ENCODE measurements around the gene SURF6.
A peak's percentile ranks its signal among the peaks of the same experiment; 100 is the strongest.

SURF6 gene

DNA sequence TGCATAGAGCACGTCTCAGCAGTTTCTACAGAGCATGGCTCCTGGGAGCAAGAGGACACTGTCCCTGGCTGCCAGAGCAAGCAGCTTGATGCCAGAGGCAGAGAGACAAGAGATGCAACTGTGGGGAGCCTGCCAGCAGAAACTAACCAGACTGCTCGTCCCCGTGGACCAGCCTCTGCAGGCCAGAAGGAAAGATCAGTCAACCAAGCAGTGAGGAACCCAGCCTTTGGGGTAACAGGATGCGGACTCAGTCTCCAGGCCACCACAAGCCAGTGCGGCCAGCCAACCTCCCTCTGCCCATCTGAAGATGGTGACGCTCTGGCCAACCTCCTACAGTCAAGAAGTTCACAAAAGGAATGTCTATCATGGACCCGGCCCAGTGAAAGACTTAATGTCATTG is 36.2 kb upstream of the SURF6 start:
- no peaks in the 10 kb centered on the region for H3K9me3 Mint-ChIP-seq
- peak overlapping the region; percentile 89 for H3K4me3 Mint-ChIP-seq
- no peak for ATAC-seq
- H3K27ac Mint-ChIP-seq = peak overlapping the region; percentile 98
- DNase-seq (ENCODE audit: low spot score in 2 of 2) = peak in 1 of 2 donors; percentile 67
- peaks cover 60% of the 10 kb centered on the region for H3K4me1 Mint-ChIP-seq
- peaks cover 83% of the 10 kb centered on the region for H3K36me3 Mint-ChIP-seq

DNA sequence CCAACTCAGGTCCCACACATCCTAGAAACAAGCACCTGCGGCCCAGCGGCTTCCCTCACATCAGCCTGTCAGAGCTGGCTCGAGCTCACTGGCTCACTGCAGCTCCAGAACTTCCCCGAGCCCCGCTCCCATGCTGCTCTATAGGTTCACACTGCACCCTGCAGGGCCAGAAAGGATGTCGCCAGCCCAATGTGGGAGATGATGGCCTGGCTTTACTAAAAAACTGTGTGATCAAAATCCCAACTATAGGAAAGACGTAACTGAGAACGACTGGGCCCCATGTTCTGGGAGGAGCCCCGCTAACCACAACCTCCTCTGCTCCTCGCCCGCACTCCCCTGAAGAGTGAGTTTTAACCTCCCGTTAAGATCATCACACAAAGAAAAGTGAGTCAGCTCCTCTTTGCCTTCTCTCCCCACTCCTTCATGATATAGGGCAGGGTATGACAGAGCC is 35.3 kb upstream of the SURF6 start:
- ATAC-seq (peak; percentile 73), DNase-seq (ENCODE audit: low spot score in 2 of 2) (peak; percentile 46 to 86)
- Mint-ChIP-seq H3K36me3 (peaks cover 92% of the 10 kb centered on the region), H3K27ac (peak overlapping the region; percentile 98), H3K9me3 (no peaks in the 10 kb centered on the region), H3K4me3 (peak overlapping the region; percentile 89), H3K4me1 (peaks cover 69% of the 10 kb centered on the region)

DNA sequence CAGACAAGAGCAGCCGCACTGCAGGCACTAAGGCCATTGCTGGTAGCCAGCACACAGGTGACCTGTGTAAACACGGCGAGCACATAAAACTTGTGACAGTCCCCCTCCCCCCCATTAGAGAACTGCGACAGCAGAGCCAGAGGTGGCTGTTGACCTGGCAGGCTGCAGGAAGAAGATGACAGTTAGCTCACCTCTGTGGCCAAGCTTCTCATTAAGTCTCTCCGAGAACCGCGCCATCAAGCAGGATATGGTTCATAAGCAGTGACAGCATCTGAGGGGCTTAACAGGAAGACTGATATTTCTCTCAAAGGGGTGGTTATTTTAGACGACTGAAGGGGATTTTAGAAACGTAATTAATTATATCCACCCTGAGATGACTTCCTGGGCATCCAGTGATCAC is 34.7 kb upstream of the SURF6 start:
- Mint-ChIP-seq H3K27ac (peak overlapping the region; percentile 98), H3K4me3 (peak overlapping the region; percentile 89), H3K4me1 (peaks cover 69% of the 10 kb centered on the region), H3K9me3 (no peaks in the 10 kb centered on the region), H3K36me3 (peaks cover 98% of the 10 kb centered on the region)
- ATAC-seq (peak; percentile 53), DNase-seq (ENCODE audit: low spot score in 2 of 2) (peak in 1 of 2 donors; percentile 76)

DNA sequence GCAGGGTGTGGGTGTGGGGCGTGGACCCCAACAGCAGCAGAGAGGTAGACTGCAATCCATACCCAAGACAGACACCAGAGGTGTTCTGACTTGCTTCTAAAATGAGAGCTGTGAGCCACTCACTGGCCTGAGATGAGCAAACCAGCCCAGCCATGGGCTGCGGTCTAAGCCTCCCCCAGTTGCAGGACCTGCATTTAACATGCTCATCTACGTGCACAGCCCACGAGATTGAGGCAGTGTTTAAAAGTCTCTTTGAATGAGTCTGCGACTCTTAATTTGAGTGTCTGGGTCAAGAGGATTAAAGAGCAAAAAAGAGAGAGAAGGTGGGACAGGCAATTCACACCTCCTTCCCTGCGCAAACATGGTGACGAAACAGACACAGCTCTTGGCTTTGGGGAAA is 33.9 kb upstream of the SURF6 start:
- DNase-seq (ENCODE audit: low spot score in 2 of 2) (peak in 1 of 2 donors; percentile 85), ATAC-seq (peak; percentile 79)
- Mint-ChIP-seq H3K4me3 (peak overlapping the region; percentile 89), H3K27ac (peak overlapping the region; percentile 98), H3K4me1 (peaks cover 73% of the 10 kb centered on the region), H3K9me3 (no peaks in the 10 kb centered on the region), H3K36me3 (peaks cover 100% of the 10 kb centered on the region)

DNA sequence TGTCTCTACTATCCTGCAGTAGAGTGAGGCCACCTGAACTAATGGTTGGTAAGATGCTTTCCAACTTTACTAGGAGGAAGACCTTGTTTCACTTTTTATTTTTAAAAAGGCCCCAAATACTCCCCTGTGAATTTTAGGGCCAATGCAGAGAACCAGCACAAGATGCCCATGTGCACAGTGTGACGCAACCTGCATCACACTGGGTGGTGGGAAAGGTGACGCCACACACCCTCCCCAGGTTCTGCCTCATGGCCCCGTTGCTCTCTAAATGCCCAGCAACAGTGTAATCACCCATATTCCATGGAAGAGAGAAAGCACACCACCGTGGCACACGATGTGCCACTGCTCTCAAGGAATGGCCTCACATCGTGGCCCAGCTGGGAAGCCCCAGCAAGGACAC is 33.4 kb upstream of the SURF6 start:
- no peak for ATAC-seq
- Mint-ChIP-seq H3K27ac (peak overlapping the region; percentile 98), H3K9me3 (no peaks in the 10 kb centered on the region), H3K4me1 (peaks cover 75% of the 10 kb centered on the region), H3K36me3 (peaks cover 100% of the 10 kb centered on the region), H3K4me3 (peak overlapping the region; percentile 89)
- no peak for DNase-seq (ENCODE audit: low spot score in 2 of 2)

DNA sequence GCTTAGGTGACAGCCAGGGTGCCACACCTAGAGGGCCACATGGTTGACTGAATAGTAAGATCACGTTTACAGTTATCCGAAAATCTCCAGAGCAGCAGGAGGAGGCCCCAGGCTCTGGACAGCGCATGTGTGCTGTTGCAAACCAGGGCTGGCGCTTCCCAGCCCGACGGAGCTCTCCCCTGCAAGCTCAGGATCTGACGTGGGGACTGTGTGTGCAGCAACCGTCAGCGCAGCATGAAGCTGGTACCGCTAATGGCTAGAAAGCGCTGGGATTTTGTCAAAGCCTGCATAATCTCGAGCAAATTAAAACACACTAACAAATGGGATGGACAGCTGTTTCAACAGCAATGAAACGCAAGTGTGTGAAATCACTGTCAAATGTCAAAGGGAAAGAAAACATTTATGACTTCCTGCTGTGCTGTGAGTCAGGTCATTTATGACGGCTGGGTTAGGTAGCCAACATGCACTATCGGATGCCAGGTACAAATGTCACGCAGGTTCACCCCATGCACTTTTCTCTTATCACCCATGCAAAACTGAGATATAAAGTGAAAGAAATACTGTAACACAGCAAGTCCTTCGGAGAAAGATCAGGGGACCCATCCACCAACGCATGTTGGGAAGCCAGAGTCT is 32.4 kb upstream of the SURF6 start:
- Mint-ChIP-seq H3K4me3 (peak overlapping the region; percentile 89), H3K4me1 (peaks cover 84% of the 10 kb centered on the region), H3K27ac (peak overlapping the region; percentile 98), H3K9me3 (no peaks in the 10 kb centered on the region), H3K36me3 (peaks cover 100% of the 10 kb centered on the region)
- ATAC-seq = no peak
- DNase-seq (ENCODE audit: low spot score in 2 of 2) = no peak

DNA sequence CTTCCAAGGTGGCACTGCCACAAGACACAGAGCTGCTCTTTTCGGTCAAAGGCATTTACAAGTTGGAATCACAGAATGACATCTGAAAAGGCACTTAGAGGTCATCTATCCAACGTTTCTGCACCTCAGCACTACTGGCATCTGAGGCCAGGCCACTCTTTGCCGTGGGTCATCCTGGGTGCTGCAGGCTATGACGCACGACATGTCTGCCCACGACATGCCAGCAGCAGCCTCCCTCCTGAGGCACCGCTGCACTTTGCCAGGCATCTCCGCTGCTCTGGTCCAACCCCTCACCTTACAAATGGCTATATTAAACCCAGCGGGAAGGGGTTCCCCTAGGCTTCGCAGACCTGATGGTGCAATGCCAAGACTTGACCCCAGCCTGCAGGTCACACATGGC is 31.8 kb upstream of the SURF6 start:
- no peak for DNase-seq (ENCODE audit: low spot score in 2 of 2)
- peaks cover 84% of the 10 kb centered on the region for H3K4me1 Mint-ChIP-seq
- H3K4me3 Mint-ChIP-seq = no peak overlapping the region
- H3K36me3 Mint-ChIP-seq = peaks cover 100% of the 10 kb centered on the region
- no peaks in the 10 kb centered on the region for H3K9me3 Mint-ChIP-seq
- peak overlapping the region; percentile 8 for H3K27ac Mint-ChIP-seq
- no peak for ATAC-seq

DNA sequence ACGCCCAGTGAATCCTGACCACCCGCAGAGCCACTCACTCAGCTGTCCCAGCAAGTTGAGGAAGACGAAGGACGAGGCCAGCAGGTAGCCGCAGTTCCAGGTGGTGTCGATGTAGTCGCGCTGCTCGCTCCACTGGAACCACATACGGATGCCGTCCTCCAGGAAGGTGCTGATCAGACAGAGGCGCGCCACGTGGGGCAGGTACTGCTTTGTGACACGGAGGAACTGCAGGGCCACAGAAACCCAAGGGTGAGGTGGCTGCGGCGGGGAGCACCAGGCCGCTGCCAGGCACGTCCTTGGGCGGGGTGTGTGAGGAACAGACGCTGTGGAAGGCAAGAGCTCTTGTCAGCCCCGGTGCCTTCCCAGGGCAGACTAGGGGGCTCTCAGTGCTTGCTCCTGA is 31.2 kb upstream of the SURF6 start:
- Mint-ChIP-seq H3K9me3 (no peaks in the 10 kb centered on the region), H3K4me3 (peak overlapping the region; percentile 14), H3K4me1 (peaks cover 83% of the 10 kb centered on the region), H3K27ac (peak overlapping the region; percentile 8), H3K36me3 (peaks cover 100% of the 10 kb centered on the region)
- no peak for ATAC-seq
- DNase-seq (ENCODE audit: low spot score in 2 of 2) = no peak

DNA sequence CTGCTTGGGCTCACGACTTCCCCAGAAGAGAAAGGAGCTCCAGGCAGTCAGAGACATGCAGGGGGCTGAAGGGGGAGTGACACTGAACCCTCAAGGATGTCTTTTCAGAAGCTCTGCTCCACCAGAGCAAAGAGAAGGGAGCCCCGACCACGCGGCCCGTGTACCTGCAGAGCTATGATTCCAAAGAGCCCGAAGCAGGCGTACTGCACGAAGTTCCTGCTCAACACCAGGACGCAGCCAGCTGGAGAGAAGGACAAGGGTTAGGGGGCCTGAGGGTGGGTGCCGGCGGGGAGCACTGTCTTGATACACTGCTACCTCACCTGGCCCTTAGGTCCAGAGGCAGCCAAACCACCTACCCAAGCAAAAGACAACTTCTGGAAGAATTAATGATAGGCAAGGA is 30.4 kb upstream of the SURF6 start:
- H3K4me3 Mint-ChIP-seq = no peak overlapping the region
- no peak for DNase-seq (ENCODE audit: low spot score in 2 of 2)
- no peaks in the 10 kb centered on the region for H3K9me3 Mint-ChIP-seq
- peaks cover 83% of the 10 kb centered on the region for H3K4me1 Mint-ChIP-seq
- H3K36me3 Mint-ChIP-seq = peaks cover 100% of the 10 kb centered on the region
- ATAC-seq = no peak
- H3K27ac Mint-ChIP-seq = no peak overlapping the region

DNA sequence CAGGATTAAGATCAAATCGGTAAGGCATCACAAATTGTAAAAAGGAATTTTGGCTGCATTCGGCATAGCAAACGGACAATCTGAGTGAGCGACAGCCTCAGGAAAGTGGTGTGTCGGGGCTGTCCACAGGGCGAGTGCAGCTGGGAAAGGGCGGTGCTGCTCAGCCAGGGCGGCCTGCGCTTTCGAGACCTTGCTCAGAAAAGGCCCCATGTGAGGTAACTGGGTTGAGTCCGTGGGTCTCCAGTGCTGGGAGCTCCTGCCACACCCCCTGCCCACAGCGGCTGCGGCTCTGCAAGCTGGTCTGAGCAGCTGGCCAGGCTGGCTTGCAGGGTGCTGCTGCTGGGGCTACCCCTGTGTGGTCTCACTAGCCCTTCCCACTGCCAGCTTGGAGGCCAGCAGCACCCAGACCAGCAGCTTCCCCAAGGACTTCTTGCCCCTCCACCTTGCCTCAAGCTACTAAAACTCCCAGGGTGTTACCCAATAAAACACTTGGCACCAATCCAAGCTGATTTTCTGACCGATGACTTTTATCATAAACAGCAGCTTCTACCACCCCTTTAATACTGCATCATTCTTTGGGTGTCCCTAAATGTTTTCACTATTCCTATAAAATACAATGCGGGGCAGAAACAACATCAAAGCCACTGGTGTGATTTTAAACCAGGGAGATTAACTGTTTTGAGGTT is 26.5 kb upstream of the SURF6 start:
- no peak for ATAC-seq
- H3K27ac Mint-ChIP-seq = peak overlapping the region; percentile 89
- H3K36me3 Mint-ChIP-seq = peaks cover 100% of the 10 kb centered on the region
- no peaks in the 10 kb centered on the region for H3K9me3 Mint-ChIP-seq
- H3K4me1 Mint-ChIP-seq = peaks cover 85% of the 10 kb centered on the region
- no peak for DNase-seq (ENCODE audit: low spot score in 2 of 2)
- no peak overlapping the region for H3K4me3 Mint-ChIP-seq

DNA sequence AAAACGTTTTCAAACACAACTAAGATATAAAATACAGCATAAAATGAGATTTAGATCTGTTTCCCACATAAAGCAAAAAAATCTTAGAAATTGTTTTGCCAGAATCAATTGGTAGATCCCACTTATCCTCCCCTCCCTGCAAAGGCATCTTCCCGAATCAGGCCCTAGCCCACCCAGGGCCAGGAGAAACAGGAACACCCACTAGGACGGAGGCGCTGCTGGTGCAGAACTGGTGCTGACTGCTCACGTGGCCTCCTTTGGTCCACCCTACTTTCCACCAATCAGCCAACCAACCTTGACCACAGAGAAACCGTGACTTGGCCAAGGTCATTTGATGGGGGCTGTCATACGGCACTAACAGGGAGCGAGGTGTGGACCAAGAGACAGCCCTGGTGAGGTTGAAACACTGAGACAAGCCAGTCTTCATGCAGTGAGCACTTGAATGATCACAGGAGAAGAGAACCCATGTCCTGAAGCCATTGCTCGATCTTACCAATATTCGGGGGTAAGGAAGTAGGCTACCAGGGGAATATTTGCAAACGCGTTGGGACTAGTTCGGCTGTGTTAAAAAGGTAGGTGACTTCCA is 25.6 kb upstream of the SURF6 start:
- H3K36me3 Mint-ChIP-seq = peaks cover 100% of the 10 kb centered on the region
- no peak for ATAC-seq
- DNase-seq (ENCODE audit: low spot score in 2 of 2) = no peak
- H3K4me3 Mint-ChIP-seq = no peak overlapping the region
- no peaks in the 10 kb centered on the region for H3K9me3 Mint-ChIP-seq
- H3K27ac Mint-ChIP-seq = peak overlapping the region; percentile 89
- H3K4me1 Mint-ChIP-seq = peaks cover 84% of the 10 kb centered on the region

DNA sequence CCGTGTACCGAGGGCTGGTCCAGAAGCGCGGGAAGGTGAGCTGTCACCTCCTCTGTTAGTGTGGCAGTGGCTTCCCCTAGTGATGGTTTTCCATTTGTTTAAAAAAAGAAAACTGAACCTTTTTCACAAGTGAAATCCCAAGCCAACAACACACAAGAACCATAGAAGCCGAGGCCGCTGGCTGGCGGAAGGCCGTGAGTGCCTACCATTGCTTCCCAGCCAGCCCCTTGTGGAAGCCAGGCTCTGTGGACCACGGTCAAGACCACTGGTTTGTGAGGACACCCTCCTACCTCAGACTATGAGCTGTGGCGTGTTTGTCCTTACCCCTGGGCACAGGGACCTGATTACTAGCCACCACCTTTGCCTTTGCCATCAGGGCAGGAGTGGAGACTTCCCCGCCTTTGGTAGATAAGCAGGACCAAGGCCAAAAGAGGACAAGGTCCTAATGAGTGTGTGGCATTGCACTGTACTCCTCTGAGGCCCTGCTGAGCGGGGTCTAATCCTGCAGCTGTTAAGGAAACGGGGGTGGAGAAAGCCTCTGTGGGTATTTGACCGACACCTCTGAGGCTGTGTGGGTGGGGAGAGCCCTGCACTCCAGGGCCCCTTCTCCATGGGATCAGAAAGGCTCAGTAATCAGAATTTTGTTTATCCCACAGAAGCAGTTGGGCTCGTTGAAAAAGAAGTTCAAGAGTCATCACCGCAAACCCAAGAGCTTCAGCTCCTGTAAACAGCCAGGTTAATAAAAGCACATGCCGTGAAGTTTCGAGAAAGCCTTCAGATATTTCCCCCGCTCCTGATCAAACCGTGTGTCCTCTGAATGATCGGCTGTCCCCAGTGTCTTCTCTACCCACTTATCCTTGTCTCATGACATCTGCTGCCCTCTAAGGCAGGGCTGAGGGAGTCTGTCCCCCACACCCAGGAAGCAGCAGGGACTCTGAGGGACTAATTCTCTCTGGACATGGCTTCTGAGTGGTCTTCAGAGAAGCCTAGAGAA is 24.7 kb upstream of the SURF6 start:
- H3K36me3 Mint-ChIP-seq = peaks cover 98% of the 10 kb centered on the region
- H3K4me3 Mint-ChIP-seq = no peak overlapping the region
- no peaks in the 10 kb centered on the region for H3K9me3 Mint-ChIP-seq
- no peak for ATAC-seq
- DNase-seq (ENCODE audit: low spot score in 2 of 2) = no peak
- peaks cover 80% of the 10 kb centered on the region for H3K4me1 Mint-ChIP-seq
- H3K27ac Mint-ChIP-seq = peak overlapping the region; percentile 89

DNA sequence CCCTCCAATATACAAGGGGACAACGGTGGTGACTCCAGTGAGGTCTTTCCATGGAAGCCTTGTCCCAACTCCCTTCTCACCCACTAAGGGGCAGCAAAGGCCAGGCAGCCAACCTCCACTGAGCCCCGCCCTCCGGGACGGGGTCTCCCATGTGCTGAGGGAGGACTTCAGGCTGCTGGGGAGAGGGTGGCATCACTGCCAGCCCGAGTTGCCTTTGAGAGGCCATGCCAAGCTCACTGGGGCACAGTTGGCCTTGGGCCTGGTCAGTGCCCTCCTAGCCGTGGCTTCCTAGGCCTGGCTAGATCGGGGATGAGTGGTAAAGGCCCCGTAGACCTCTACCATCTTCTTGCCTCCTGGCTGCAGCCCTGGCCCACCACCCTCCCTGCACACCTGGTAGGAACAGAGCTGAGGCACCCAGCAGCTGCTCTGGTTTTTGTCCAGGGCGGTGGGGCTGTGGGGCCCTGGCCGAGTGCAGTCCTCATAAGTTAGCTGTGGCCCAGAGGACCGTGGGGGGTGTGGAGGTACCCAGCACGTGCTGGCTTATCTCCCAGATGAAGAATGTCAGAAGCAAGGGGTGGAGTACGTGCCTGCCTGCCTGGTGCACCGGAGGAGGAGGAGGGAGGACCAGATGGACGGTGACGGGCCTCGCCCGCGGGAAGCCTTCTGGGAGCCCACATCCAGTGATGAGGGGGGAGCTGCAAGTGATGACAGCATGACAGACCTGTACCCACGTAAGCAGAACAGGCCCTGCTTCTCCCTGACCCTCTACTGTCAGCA is 23.6 kb upstream of the SURF6 start:
- Mint-ChIP-seq H3K4me3 (peak overlapping the region; percentile 81), H3K4me1 (peaks cover 82% of the 10 kb centered on the region), H3K36me3 (peaks cover 88% of the 10 kb centered on the region), H3K27ac (peak overlapping the region; percentile 89), H3K9me3 (no peaks in the 10 kb centered on the region)
- ATAC-seq (no peak), DNase-seq (ENCODE audit: low spot score in 2 of 2) (peak in 1 of 2 donors; percentile 72)

DNA sequence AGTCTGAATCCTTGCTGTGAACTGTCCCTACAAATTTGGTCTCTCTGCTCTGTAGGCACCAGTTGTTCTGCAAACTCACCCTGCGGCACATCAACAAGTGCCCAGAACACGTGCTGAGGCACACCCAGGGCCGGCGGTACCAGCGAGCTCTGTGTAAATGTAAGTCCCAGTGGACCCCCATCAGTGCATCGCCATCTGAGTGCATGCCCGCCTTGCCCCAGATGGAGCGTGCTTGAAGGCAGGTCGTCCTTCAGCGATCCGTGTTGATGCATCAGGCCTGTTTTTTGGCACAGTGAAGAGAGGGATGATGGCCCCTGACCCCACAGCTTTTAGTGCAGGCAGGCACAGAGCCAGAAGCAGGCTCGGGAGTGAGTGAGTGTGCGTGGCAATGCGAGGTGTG is 21.7 kb upstream of the SURF6 start:
- Mint-ChIP-seq H3K27ac (peak overlapping the region; percentile 89), H3K4me3 (peak overlapping the region; percentile 81), H3K36me3 (peaks cover 80% of the 10 kb centered on the region), H3K9me3 (no peaks in the 10 kb centered on the region), H3K4me1 (peaks cover 76% of the 10 kb centered on the region)
- ATAC-seq = no peak
- no peak for DNase-seq (ENCODE audit: low spot score in 2 of 2)

Measured in stimulated activated effector memory CD8-positive, alpha-beta T cell treated with anti-CD3 and anti-CD28 coated beads, Interleukin-12 subunit alpha, Interleukin-12 subunit beta, amount 100 ng/mL, for 72 hours (primary cell).